GM12878 (cell line): ENCODE results near the gene EFHC1.

ENCODE experiments used
- CHD1 ChIP-seq: IDR thresholded peaks from 2 replicates; pipeline ENCODE4 v1.6.1; 2012; ENCODE audit warnings: low read depth, low read length, improper control_type of control experiment
- EZH2 ChIP-seq: IDR thresholded peaks from 2 replicates; pipeline ENCODE4 v1.6.1; 2012; ENCODE audit warnings: low read depth, mild to moderate bottlenecking, control low read depth, inconsistent platforms, low read length, borderline replicate concordance; ENCODE audit not compliant: control insufficient read depth
- HDGF ChIP-seq: fragments of 450-650 bp; IDR thresholded peaks from 2 replicates; pipeline ENCODE4 v1.6.1; 2016; ENCODE audit warnings: antibody characterized with exemption
- TF ChIP-seq, protein P1 (sequence below), 3 experiments: IDR thresholded peaks in 2 of 3; conservative IDR thresholded peaks in 1 of 3; 2 replicates each; pipeline ENCODE4 v1.5.1; 2011; ENCODE audit warnings: low read depth in 3 of 3, low read length in 3 of 3, mild to moderate bottlenecking in 3 of 3, control low read depth in 2 of 3, moderate library complexity in 2 of 3, inconsistent platforms in 1 of 3, mixed read lengths in 1 of 3; ENCODE audit not compliant: control insufficient read depth in 2 of 3, insufficient read depth in 1 of 3; ENCODE audit errors: extremely low read depth in 1 of 3

DNA sequence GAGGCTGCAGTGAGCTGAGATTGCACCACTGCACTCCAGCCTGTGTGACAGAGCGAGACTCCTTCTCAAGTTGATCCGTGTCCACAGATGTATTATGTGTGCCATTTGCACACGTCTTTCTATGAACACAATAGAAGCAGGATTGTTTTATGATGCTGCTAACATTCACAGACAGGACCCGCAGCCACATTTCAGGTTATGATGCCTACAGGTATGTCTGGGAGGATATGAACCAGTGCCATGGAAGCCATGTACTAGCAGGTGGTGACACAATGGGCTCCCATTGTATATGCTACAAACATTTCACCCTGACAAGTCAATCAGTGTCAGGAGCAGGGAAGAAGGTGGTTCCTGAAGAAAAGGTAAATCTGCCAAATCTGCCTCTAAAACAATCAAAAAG is 152.4 kb downstream of the EFHC1 start:
- TF ChIP-seq CHD1 (no peak), EZH2 (no peak), HDGF (no peak)
- TF ChIP-seq, protein P1, sequence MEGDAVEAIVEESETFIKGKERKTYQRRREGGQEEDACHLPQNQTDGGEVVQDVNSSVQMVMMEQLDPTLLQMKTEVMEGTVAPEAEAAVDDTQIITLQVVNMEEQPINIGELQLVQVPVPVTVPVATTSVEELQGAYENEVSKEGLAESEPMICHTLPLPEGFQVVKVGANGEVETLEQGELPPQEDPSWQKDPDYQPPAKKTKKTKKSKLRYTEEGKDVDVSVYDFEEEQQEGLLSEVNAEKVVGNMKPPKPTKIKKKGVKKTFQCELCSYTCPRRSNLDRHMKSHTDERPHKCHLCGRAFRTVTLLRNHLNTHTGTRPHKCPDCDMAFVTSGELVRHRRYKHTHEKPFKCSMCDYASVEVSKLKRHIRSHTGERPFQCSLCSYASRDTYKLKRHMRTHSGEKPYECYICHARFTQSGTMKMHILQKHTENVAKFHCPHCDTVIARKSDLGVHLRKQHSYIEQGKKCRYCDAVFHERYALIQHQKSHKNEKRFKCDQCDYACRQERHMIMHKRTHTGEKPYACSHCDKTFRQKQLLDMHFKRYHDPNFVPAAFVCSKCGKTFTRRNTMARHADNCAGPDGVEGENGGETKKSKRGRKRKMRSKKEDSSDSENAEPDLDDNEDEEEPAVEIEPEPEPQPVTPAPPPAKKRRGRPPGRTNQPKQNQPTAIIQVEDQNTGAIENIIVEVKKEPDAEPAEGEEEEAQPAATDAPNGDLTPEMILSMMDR (IDR thresholded peaks at IDR 0.05 in 2 of 3, conservative IDR thresholded peaks at IDR 0.05 in 1 of 3; ENCODE audit: control insufficient read depth in 2 of 3, extremely low read depth in 1 of 3, insufficient read depth in 1 of 3, low read depth in 3 of 3, low read length in 3 of 3): no peak
